GM21526 (cell line): ENCODE data around the gene PLAAT3.
"Not testable (repeated sequence)": the region's sequence is repeated elsewhere in the genome, so short reads cannot be mapped to it uniquely, and the experiment has no call there.

Experiments
- ATAC-seq: cut with Tn5 transposase; IDR thresholded peaks from one replicate; pipeline ENCODE4 v1.9.1; 2021; ENCODE audit warnings: moderate library complexity; ENCODE audit not compliant: unreplicated experiment, low FRiP score

PLAAT3 gene

GRCh38 chr11:63609971-63610580 is 4.2 kb downstream of the PLAAT3 start:
- no peak for ATAC-seq

GRCh38 chr11:63609536-63609935 is 4.7 kb downstream of the PLAAT3 start:
- no peak for ATAC-seq

DNA sequence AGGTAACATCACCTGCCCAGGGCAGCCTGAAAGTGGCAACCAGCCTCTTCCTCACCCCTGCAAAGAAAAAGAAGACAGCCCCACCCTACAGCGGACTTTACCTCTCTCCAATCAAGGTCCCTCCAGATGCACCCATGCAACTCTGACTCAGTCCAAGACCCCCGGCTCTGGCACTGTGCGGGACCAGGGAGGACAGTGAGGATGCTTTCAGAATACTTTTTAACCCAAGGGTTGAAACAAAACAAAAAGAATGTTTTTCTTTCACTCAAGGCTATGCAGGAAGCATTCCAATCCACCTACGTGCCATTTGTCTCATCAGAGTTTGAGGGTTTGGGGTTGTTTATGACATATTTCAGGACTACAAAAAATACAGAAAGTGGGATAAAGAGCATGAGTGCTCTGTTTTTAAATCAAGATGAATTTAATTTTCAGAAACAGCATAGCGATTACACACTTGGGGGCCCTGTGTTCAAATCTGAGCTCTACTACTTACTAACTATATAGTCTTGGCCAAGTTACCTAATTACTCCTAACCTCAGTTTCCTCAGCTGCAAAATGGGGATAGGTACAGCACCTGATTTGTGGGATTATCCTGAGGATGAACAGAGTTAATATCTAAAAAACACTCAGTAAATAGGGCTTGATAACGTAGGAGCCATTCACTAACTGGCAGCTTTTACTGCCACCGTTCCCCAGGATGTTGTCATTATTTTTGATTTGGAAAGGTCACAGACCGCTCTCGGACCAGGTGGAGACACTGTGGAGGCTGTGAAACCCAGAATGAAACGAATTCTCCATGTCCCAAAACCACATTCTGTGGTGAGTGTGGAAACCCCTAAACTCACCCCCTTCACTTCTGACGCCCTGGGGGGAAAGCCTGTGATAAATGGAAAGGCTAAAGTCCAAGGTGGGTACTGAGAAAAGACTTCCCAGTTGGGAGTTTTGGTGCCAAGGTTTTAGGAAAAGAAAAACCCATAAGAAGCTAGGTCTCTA is 5.6 kb downstream of the PLAAT3 start:
- ATAC-seq: no peak

- ATAC-seq: no peak
Measured at GRCh38 chr11:63603180-63603518, 11.1 kb downstream of the PLAAT3 start.

- ATAC-seq: not testable (repeated sequence)
Measured at GRCh38 chr11:63602290-63603179, 11.7 kb downstream of the PLAAT3 start.

- no peak for ATAC-seq
Measured at GRCh38 chr11:63599211-63600122, 14.8 kb downstream of the PLAAT3 start.

DNA sequence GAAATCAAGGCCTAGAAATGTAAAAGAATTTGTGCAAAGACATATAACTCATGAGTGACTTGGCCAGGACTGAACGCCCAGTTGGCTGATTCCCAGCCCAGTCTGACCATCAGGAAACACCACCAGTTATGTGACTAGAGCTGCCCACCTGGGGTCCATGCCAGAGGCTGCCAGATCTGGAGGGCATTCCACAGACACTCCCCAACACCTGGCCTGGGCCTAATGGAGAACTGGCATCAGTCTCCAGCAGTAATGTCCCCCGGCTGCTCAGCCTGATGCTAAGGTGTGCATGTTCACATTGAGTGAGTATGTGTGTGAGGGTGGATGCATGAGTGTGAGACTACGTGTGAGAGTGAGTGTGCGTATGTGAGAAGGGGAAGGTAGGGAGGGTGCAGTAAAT is 15.7 kb downstream of the PLAAT3 start:
- ATAC-seq: no peak

DNA sequence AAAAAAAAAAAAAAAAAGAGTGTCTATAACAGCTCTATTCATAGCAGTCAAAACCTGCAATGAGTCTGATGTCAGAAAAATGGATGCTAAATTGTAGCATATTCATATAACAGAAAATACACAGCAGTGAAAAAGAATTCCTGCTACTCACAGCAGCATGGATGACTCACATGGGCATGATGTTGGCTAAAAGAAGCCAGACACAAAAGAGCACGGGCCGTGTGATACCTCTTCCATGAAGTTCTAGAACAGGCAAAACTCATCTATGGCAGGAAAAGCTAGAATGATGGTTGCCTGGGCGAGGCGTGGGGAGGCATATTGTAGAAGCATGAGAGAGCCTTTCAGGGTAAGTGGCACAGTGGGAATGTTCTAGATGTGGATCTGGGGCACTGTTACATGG is 18.9 kb downstream of the PLAAT3 start:
- ATAC-seq: no peak

- ATAC-seq: no peak
Measured at GRCh38 chr11:63592975-63593395, 21.2 kb downstream of the PLAAT3 start.

DNA sequence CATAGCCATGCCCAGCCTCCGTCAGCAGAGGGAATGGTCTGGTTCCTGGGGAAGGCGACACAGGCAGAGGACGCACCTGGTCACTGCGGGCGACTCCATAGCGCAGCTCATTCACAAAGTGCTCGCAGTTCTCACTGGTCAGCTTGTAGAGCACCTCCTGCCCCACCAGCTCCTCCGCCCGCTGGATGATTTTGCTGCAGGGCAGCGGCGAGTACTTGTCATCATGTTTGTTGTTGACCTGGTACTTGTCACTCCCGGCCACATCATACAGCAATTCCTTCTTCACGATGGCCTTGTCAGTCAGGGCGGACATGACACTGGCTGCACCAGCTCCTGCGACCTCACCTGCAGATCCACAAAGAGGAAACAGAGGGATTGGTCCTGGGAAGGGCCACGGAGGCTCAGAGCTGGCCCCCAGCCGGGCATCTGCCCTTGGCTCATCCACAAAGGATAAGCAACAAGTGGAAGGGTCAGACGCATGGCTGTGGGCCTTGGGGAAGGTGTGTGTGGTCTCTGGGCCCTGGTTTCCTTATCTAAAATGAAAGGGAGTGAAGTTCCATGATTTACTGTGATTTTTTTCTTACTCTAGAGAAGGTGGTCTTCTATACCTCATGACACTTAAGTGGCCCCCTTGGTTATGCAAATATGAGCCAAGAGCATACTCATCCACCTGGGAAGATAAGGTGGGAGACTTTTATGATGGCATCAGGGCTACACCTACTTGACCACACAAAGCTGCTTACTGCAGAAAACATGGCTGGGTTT is 24.0 kb downstream of the PLAAT3 start:
- no peak for ATAC-seq

- no peak for ATAC-seq
Measured at GRCh38 chr11:63589000-63589399, 25.2 kb downstream of the PLAAT3 start.

DNA sequence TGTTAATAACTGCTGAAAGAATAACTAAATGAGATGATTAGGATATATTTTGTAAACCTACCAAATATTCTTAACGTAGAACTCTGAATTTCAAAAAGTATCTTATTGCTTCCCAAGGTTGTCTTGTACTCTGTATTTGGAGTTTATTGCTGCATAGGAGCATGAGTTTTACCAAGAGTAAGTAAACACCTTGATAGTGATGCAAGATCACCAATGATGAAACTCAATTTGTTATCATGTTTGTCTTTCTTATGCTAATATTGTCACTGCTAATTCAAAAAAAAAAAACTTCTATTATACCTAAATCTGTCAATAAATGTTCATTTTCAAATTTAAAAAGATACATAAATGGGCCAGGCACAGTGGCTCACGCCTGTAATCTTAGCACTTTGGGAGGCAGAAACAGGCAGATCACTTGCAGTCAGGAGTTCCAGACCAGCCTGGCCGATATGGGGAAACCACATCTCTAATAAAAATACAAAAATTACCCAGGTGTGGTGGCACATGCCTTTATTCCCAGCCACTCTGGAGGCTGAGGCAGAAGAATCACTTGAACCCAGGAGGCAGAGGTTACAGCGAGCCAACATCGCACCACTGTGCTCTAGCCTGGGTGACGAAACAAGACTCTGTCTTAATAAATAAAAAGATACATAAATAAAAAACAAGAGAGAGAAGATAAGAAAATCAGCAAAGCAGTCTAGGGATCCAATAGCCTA is 27.6 kb downstream of the PLAAT3 start:
- ATAC-seq: no peak

GRCh38 chr11:63583357-63583677 is 30.9 kb downstream of the PLAAT3 start:
- ATAC-seq: no peak

DNA sequence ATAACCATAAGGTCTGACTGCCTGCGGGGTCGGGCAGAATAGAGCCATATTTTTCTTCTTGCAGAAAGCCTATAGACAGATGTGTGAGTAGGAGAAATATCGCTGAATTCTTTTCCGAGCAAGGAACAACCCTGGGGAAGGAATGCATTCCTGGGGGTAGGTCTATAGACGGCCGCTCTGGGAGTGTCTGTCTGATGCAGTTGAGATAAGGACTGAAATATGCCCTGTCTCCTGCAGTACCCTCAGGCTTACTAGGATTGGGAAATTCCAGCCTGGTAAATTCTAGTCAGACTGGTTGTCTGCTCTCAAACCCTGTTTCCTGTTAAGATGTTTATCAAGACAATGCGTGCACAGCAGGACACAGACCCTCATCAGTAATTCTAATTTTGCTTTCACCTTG is 33.0 kb downstream of the PLAAT3 start:
- not testable (repeated sequence) for ATAC-seq

GRCh38 chr11:63578882-63579281 is 35.4 kb downstream of the PLAAT3 start:
- not testable (repeated sequence) for ATAC-seq

DNA sequence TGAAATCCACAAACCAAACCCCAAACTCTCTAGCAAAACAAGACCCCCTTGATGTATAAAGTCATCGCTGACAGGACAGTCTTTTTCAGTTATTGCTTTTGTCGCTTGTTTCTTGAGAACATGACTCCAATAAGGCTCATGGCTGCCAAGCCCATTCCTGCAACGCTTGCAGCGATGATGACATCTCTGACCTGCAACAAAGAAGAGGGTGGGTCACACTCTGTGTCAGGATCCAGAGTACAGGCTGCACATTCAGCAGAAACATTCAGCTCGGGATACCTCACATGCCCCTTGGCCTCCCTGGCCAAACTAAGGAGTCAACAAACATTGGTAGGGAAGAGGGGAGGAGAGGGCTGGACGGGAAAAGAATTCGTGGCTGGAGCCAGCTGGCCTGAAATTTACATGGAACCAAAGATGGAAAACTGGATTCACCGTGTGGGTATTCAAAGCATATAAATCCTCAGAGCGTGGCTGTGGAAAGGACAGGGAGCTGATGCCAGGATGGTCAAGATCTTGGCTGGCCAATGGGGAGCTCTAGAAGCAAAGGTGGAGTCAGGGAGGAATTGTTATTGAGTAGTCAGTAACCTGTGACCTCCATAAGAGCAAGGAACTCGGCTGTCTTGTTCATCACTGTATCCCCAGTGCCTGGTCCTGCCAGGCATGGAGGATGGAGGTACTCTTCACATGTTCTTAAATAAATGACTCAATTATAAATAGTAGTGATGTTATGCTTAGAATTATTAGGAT is 39.2 kb downstream of the PLAAT3 start:
- ATAC-seq: no peak

GRCh38 chr11:63573881-63574855 is 40.1 kb downstream of the PLAAT3 start:
- ATAC-seq: no peak
